HG03025 (cell line): ENCODE data around the gene TMEM270.
"Not testable (repeated sequence)": the region's sequence is repeated elsewhere in the genome, so short reads cannot be mapped to it uniquely, and the experiment has no call there.

Source experiments
- ATAC-seq: cut with Tn5 transposase; IDR thresholded peaks from one replicate; pipeline ENCODE4 v1.9.1; 2021; ENCODE audit warnings: mild to moderate bottlenecking, moderate library complexity; ENCODE audit not compliant: unreplicated experiment, low FRiP score

The TMEM270 gene

GRCh38 chr7:73860859-73861258 is at the start of gene TMEM270:
TSS of gene TMEM270 (plus strand) at chr7:73861159. CDS start at chr7:73861195, 36 bp downstream.
- ATAC-seq = no peak

- no peak for ATAC-seq
Observed at GRCh38 chr7:73811760-73812168, 49.2 kb upstream of the TMEM270 start.

- no peak for ATAC-seq
Observed at GRCh38 chr7:73812996-73813395, 48.0 kb upstream of the TMEM270 start.

- no peak for ATAC-seq
Observed at GRCh38 chr7:73815436-73815835, 45.5 kb upstream of the TMEM270 start.

DNA sequence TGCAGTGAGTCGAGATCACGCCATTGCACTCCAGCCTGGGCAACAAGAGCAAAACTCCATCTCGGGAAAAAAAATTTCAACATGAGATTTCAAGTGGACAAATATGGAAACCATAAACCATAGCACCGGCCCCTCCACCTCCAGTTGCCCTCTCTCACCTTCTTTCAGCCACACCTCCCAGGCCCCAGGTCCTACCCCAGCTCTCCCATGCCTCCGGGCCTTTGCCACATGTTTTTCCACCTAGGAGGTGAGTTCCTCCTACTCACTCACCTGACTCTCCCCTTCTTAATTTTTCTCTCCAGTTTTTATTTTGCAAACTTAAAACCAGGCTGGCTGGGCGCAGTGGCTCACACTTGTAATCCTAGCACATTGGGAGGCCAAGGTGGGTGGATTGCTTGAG is 43.8 kb upstream of the TMEM270 start:
- no peak for ATAC-seq

DNA sequence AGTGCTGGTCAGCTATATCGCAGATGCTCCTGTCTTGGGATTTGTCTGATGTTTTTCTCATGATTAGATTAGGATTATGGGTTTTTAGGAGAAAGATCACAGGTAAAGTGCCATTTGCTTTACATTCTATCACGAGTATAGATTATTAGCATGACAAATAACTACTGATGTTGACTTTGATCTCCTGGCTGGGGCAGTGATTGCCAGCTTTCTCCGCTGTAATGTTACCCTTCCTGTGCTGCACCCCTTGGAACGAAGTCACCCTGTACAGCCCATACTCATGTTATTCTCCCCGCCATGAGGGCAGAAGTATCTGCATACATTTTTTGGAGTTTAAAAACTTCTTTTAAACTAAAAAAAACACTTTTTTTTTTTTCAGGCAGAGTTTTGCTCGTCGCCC is 40.9 kb upstream of the TMEM270 start:
- no peak for ATAC-seq

DNA sequence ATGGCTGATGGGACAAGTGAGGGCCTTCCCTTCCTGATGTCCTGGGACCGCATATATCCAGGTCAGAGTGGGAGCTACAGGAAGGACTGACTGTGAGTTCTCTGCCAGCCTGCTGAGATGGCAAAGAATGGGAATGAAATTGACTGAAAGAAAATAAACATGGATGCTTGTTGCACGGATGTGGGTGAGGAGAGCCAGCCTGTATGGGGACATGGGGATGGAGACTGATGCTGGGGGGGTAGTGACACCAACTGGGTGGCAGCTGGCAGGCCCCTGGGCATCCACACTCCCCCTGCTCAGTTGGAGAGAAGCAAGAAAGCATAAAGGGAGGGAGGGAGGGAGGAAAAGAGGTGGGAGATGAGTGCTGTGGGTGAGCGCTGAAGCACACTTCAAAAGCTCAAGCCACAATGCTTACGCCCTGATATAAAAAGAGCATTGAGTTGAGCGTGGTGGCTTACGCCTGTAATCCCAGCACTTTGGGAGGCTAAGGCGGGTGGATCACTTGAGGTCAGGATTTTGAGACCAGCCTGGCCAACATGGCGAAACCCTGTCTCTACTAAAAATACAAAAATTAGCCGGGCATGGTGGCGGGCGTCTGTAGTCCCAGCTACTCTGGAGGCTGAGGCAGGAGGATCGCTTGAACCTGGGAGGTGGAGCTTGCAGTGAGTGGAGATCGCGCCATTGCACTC is 39.2 kb upstream of the TMEM270 start:
- not testable (repeated sequence) for ATAC-seq

GRCh38 chr7:73822319-73823173 is 38.4 kb upstream of the TMEM270 start:
- ATAC-seq = no peak

DNA sequence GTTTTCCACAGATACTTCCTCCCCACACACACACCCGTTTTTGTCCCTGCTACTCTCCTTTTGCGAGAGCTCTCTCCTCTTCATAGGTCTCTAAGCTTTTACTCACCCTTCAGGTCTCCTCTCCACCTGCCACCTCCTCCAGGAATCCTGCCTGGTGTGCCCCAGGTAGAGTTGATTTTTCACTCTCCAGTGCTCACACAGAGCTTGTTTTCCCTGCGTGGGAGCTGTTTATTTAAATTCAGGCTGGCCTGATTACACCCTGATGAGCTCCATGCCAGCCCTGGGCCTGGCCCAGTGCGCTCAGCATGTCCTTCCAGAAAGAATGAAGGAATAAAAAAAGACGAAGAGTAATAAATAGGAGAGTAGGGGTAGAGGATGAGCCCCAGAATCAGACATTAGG is 37.7 kb upstream of the TMEM270 start:
- no peak for ATAC-seq

DNA sequence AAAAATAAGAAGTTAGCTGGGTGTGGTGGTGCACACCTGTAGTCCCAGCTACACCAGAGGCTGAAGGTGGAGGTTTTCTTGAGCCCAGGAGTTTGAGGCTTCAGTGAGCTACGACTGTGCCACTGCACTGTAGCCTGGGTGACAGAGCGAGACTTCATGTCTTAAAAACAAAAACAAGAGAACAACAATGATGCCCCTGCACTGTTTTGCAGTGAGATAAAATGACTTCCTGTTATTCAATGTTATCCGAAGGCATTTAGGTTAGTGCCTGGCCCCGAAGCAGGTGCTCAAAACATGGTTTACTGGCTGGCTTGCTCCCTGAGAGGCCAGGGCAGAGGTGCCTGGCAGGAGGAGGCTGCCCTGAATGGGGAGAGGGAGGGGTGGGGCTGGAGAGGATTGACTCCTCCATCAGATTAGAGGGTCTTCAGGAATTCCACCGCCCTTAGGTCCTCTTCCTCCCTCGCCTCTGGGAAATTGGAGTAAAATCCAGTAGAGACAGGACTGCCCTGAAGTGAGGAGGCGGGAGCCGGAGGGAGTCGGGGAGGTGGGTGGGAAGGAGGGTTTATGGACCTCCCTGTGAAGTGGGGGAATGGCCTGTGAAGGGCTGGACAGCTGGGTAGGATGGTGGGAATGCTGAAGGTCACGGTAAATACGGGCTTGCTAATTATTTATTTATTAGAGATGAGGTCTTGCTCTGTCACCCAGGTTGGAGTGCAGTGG is 36.9 kb upstream of the TMEM270 start:
- no peak for ATAC-seq

DNA sequence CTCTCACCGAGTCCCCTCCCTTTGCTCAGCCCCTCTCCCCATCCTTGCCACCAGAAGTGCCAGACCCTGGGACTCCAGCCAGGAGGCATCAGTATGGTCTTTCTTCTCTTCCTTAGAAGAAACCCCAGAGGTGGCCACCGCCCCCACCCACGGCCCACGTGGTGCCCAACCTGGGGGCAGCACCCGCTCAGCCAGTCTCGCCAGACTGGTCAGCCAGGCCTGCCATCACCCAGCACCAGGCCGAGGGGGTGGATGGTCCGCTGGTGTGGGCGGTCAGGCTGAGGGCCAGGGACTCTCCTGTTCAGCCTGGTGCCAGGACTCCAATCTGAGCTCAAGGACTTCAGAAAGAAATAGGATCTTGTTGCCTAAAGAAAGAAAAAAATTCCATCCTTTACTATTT is 36.0 kb upstream of the TMEM270 start:
- no peak for ATAC-seq

GRCh38 chr7:73827567-73828106 is 33.3 kb upstream of the TMEM270 start:
- ATAC-seq = no peak

DNA sequence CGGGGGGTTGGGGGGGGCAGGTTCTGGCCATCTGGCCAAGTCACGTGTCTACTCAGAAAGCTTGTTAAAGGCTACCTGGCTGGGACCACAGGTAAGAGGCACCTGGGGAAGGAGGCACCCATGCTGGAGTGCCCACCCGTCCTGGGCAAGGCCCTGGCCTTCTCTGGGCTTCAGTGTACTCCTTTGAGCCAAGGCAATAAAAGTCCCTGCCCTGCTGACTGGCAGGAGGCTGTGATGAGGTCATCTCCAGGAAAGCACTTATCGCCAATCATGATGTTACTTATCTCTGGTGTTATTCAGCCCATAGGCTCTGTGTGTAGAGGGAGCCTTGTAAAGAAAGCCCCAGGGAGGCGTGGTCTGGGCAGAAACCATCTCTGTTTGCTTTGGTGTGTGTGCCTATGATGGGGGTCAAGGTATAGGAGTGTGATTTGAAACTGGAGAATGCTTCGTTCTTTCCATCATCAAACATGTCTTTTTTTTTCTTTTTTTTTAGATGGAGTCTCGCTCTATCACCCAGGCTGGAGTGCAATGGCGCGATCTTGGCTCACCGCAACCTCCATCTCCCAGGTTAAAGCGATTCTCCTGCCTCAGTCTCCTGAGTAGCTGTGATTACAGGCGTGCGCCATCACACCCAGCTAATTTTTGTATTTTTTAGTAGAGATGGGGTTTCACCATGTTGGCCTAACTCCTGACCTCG is 32.7 kb upstream of the TMEM270 start:
- no peak for ATAC-seq

- no peak for ATAC-seq
Observed at GRCh38 chr7:73828972-73829371, 32.0 kb upstream of the TMEM270 start.

DNA sequence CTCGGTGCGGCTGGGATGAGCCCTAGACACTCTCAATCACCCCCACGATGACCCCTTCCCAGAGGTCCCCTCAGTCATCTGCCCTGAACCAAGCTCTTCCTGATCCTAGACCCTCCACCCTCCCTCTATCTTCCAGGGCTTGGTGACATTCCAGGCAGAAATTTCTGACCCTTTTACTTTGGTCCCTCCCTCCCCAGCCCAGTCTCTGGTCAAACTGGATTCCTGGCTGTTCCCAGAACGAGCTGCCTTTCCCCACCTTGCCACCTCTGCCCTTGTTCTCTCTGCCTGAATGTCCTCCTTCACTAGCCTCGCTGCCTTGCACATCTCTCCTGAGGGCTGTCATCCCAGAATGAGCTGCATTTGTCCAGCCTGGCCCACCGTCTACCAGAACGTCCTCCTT is 31.5 kb upstream of the TMEM270 start:
- no peak for ATAC-seq

DNA sequence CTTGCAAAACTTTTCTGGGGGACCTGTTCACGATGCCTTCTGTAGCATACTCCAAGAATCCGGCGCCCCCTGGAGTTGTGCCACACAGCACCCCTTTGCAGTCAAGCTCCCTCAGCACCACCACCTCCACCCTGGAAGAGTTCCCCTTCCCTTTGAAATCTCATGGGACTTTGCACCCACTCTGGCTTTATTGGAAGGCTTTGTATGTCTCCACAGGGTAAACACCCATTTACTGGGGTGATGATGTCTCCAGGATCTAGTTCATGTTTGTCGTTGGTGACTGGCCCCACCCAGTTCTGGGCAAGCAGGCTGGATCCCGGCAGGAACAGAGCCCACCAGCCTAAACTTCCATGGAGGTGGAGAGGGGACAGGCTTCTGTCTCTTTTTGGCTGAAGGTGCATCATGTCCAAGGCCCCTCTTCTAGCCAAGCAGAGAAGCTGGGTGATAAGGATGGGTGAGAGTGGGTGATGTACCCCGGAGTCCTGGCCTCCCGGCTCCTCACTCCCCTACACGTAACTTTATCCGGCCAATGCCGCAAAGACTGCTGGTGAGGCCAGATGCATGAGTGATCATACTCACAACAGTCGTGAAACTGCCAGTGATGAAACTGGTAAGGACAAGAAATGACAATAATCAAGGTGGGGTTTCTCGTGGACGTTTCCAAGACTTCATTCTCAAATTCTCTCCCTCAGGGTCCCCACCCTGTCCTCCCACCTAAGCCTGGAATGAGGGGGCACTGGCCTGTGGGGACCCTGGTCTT is 30.9 kb upstream of the TMEM270 start:
- ATAC-seq = no peak

GRCh38 chr7:73830681-73831583 is 30.0 kb upstream of the TMEM270 start, which contains the start of gene CLDN4:
TSS of gene CLDN4 (plus strand) at chr7:73830996. CDS start at chr7:73831202, 206 bp downstream.
- no peak for ATAC-seq

DNA sequence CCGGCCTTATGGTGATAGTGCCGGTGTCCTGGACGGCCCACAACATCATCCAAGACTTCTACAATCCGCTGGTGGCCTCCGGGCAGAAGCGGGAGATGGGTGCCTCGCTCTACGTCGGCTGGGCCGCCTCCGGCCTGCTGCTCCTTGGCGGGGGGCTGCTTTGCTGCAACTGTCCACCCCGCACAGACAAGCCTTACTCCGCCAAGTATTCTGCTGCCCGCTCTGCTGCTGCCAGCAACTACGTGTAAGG is 29.4 kb upstream of the TMEM270 start:
- no peak for ATAC-seq
